ENCODE results near the gene TSPAN18. TPM values are rescaled to one million over a fixed set of nuclear protein-coding genes. Genes with fewer than 3 reads are reported as not detected.

Gene TSPAN18
- total RNA-seq, 2 experiments from 2014 or later, result 7.5 to 8.7 TPM

DNA sequence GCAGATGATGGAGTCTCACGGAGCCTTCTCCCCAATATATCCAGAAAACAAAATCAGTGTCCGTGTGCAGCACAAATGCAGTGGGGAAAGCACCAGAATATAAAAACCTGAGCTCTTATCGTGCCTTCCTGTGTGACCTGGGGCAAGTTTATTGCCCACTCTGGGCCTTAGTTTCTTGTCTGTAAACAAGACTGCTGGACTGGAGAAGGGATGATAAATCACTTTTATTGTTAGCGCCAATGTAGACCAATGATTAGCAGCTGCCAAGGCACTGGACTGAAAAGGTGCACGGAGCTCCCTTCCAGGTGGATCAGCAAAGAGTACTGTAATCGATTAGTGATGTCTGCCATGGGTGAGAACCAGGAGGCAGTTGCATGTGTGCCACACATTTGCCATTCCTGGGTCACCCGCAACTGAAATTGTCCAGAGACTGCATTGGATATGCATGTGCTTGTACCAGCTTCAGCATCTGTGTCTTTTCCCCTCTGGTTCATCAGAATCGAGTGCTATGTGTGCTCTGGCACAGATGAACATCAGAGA lies 89.2 kb downstream of the TSPAN18 start:
- CTCF ChIA-PET, result no interaction called here
- Mint-ChIP-seq H3K27me3 (ENCODE audit: low read depth) (no peaks in the 10 kb centered on the region), H3K4me3 (no peak overlapping the region), H3K27ac (no peak overlapping the region), H3K4me1 (ENCODE audit: low read depth) (no peaks in the 10 kb centered on the region), H3K9me3 (ENCODE audit: insufficient read depth) (no peaks in the 10 kb centered on the region), H3K36me3 (ENCODE audit: low read depth) (no peaks in the 10 kb centered on the region)
- DNase-seq, result no peak
- POLR2A ChIA-PET, result no interaction called here
- no peak for ATAC-seq

DNA sequence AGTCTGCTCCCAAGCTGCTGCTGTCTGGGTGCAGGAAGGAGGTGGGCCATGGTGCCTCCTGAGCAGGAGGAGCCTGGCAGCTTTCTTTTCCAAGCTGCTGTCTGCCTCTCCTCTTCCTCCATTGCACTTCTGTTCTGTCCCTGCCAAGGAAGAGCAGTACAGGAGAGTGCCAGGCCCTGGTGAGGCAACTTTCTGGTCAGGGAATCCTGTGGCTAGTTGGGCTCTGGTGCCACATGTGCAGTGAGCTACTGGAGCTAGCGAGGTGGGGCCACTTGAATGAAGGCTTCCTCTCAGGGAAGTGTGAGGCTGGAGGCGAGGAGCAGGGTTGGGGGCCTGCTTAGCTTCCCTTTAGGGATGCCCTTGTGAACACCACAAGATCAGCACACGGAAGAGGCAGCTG lies 90.0 kb downstream of the TSPAN18 start:
- Mint-ChIP-seq H3K27me3 (ENCODE audit: low read depth) (no peaks in the 10 kb centered on the region), H3K9me3 (ENCODE audit: insufficient read depth) (no peaks in the 10 kb centered on the region), H3K36me3 (ENCODE audit: low read depth) (no peaks in the 10 kb centered on the region), H3K4me3 (no peak overlapping the region), H3K27ac (no peak overlapping the region), H3K4me1 (ENCODE audit: low read depth) (no peaks in the 10 kb centered on the region)
- ATAC-seq (no peak), DNase-seq (no peak)
- ChIA-PET CTCF (no interaction called here), POLR2A (no interaction called here)

DNA sequence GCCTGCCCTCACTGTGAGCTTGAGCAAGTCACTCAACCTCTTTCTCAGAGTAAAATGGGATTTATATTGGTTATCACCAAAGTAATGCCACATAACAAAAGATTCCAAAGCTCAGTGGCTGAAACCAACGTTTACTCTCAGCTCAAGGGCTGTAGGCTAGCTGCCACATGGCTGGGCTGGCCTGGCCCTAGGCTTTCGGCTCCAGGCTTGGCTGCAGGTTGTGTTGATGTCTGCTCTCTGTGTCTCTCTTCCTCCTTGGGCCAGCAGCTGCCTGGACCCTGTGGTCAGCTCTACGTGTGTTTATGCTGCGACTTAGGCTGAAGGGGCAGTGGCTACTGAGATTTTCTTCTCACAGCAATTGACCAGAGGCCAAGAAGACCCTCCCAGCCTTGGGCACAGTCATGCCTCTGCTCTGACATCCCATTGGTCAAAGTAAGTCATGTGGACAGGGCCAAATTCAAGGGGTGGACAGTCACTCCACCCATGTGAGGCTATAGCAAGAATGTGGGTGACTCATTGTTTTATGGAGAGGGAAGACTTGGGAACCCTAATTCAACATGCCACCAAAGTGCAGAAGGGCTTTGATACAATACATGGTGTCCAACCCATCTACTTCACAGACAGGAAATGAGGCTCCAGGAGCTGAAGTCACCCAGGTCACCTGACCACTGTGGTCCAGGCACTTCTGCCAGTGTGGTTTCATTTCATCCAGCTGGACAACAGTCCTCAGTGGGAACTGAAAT lies 90.6 kb downstream of the TSPAN18 start:
- H3K9me3 Mint-ChIP-seq (ENCODE audit: insufficient read depth), result no peaks in the 10 kb centered on the region
- DNase-seq (no peak), ATAC-seq (no peak)
- H3K4me3 Mint-ChIP-seq, result no peak overlapping the region
- H3K4me1 Mint-ChIP-seq (ENCODE audit: low read depth), result no peaks in the 10 kb centered on the region
- CTCF ChIA-PET, result no interaction called here
- POLR2A ChIA-PET, result no interaction called here
- H3K27ac Mint-ChIP-seq, result no peak overlapping the region
- no peaks in the 10 kb centered on the region for H3K36me3 Mint-ChIP-seq (ENCODE audit: low read depth)
- no peaks in the 10 kb centered on the region for H3K27me3 Mint-ChIP-seq (ENCODE audit: low read depth)

DNA sequence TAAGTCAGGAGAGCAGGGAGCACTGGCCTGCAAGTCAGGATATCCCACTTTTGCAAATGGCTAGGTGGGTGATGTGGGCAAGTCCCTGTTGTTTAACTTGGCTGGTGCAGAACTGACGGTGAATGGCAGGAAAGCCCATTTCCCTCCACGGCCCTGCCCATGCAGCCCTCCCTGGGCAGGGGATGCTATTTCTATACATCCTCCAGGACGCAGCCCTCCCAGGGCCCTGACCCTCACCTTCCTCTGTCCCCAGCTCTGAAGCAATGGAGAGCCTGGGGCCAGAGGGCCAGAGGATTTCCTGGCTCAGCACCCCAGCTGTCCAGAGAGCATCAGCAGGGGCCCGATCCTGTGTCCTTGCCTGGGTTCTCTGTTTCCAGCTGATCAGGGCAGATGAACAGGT lies 91.3 kb downstream of the TSPAN18 start:
- H3K27ac Mint-ChIP-seq, result no peak overlapping the region
- CTCF ChIA-PET, result no interaction called here

DNA sequence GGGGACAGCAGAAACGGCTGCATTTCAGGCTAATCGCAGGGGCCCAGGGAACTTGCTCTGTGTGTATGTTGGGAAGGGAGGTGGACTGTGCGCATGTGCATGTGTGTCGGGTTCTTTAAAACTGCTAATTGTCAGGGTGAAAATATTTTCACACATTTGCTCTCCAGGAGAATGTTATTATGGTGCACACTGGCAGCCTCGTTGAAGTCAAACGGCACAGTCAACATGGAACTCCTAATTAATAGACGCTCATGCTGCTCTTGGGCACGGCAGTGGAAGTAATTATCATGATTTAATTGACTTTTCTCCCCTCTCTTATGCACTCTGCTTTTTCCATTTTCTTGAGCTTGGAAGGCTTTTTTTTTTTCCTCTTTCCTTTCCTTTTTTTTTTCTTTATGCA lies 92.6 kb downstream of the TSPAN18 start:
- POLR2A ChIA-PET, result no interaction called here
- no peaks in the 10 kb centered on the region for H3K4me1 Mint-ChIP-seq (ENCODE audit: low read depth)
- no peaks in the 10 kb centered on the region for H3K27me3 Mint-ChIP-seq (ENCODE audit: low read depth)
- CTCF ChIA-PET, result no interaction called here
- no peak overlapping the region for H3K4me3 Mint-ChIP-seq
- H3K36me3 Mint-ChIP-seq (ENCODE audit: low read depth), result no peaks in the 10 kb centered on the region
- ATAC-seq (no peak), DNase-seq (no peak)
- no peaks in the 10 kb centered on the region for H3K9me3 Mint-ChIP-seq (ENCODE audit: insufficient read depth)
- no peak overlapping the region for H3K27ac Mint-ChIP-seq

More for the DNA sequence above, 91.3 kb downstream of the TSPAN18 start:
- Mint-ChIP-seq H3K4me1 (ENCODE audit: low read depth) (no peaks in the 10 kb centered on the region), H3K9me3 (ENCODE audit: insufficient read depth) (no peaks in the 10 kb centered on the region), H3K27me3 (ENCODE audit: low read depth) (no peaks in the 10 kb centered on the region), H3K36me3 (ENCODE audit: low read depth) (no peaks in the 10 kb centered on the region), H3K4me3 (no peak overlapping the region)
- POLR2A ChIA-PET, result no interaction called here
- ATAC-seq, result no peak
- DNase-seq, result no peak

DNA sequence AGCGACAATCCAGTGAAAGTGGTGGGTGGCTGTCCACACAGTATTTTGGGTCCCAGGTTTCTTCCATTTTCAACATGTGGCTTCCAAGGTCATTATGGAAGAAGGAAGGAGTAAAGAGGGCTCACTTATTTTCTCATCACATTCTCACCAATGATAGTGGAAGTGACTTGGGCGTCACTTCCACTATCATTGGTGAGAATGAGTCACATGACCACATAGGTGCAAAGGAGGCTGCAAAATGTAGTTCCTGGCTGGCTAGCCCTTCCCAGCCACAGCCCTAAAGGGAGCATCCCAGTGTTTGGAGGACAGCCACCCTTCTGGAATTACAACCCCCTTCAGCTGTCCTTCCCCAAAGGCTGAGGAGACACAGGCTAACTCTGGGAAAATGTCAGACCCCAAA lies 95.6 kb downstream of the TSPAN18 start:
- ChIA-PET CTCF (interaction anchor here (1.4 kb wide), 1 partner anchor 47 kb away, joined by 3 read pairs; no protein-coding TSS in a partner anchor), POLR2A (no interaction called here)
- H3K4me1 Mint-ChIP-seq (ENCODE audit: low read depth), result no peaks in the 10 kb centered on the region
- H3K36me3 Mint-ChIP-seq (ENCODE audit: low read depth), result no peaks in the 10 kb centered on the region
- no peak for DNase-seq
- no peak for ATAC-seq
- no peak overlapping the region for H3K27ac Mint-ChIP-seq
- no peaks in the 10 kb centered on the region for H3K27me3 Mint-ChIP-seq (ENCODE audit: low read depth)
- H3K4me3 Mint-ChIP-seq, result no peak overlapping the region
- H3K9me3 Mint-ChIP-seq (ENCODE audit: insufficient read depth), result no peaks in the 10 kb centered on the region

DNA sequence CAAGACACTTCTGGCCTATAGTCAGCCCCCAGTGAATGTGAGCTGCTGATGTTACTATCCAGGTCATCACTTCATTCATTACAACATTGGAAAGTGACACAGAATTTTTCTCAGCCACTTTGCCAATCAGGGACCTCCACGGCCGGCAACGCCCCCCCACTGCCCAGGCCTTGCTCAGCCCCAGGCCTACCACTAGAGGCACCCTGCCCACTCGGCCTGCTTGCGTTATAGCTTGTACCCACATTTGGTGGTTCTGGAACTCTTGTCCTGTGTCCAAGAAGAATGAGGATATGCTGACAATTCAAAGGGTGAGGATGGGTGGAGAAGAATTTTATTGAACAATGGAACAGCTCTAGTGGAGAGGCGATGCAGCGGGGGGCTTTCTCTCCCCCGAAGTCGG lies 96.2 kb downstream of the TSPAN18 start:
- Mint-ChIP-seq H3K36me3 (ENCODE audit: low read depth) (no peaks in the 10 kb centered on the region), H3K4me3 (no peak overlapping the region), H3K27ac (no peak overlapping the region), H3K27me3 (ENCODE audit: low read depth) (no peaks in the 10 kb centered on the region), H3K4me1 (ENCODE audit: low read depth) (no peaks in the 10 kb centered on the region), H3K9me3 (ENCODE audit: insufficient read depth) (no peaks in the 10 kb centered on the region)
- POLR2A ChIA-PET, result no interaction called here
- DNase-seq, result no peak
- ATAC-seq, result no peak
- CTCF ChIA-PET, result interaction anchor here (1.4 to 1.6 kb wide), 2 partner anchors 34 to 47 kb away, joined by 3 to 4 read pairs; no protein-coding TSS in a partner anchor

DNA sequence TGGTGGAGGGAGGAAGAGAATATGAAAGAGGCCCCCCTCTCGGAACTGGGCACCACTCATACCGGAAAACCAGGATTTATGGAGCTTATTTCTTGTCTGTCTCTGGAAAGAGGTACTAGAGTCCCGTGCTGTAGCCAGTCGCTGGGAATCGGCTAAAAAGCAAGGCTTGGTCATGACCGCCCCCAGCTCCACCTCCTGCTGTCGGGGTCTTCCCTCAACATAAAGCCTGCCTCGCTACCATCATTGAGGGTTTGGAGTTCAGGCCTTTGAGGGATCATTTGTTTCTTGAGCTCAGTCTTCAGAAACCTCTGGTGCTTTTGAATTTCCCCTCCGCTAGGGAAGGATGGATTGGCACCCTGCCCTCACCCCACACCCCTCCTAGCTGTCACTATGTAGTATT lies 97.1 kb downstream of the TSPAN18 start:
- ATAC-seq (no peak), DNase-seq (no peak)
- H3K27me3 Mint-ChIP-seq (ENCODE audit: low read depth), result no peaks in the 10 kb centered on the region
- ChIA-PET CTCF (interaction anchor here (1.0 to 1.6 kb wide), 3 partner anchors 34 to 77 kb away, joined by 3 to 4 read pairs (median 4); no protein-coding TSS in a partner anchor), POLR2A (no interaction called here)
- H3K27ac Mint-ChIP-seq, result no peak overlapping the region
- H3K36me3 Mint-ChIP-seq (ENCODE audit: low read depth), result no peaks in the 10 kb centered on the region
- no peak overlapping the region for H3K4me3 Mint-ChIP-seq
- no peaks in the 10 kb centered on the region for H3K9me3 Mint-ChIP-seq (ENCODE audit: insufficient read depth)
- no peaks in the 10 kb centered on the region for H3K4me1 Mint-ChIP-seq (ENCODE audit: low read depth)

DNA sequence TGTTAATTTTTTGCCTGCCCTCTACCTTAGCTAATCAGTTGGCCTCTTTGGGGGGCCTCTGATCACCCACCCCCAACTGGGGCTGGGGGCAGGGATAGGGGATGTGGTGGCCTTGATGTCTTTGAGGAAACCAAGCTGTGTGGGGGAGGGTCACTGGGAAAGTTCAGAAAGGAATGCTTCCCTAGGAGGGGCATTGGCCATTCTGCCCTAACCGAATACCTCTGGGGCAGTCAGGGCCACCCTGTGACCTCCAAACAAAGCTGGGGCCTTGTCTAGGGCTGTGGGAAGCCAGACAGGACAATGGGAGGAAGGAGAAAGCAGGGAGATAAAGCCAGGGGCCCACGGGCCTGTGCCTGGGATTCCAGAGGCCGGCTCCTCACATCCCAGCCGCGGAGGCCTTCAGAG lies 97.5 kb downstream of the TSPAN18 start:
- DNase-seq (no peak), ATAC-seq (no peak)
- Mint-ChIP-seq H3K4me1 (ENCODE audit: low read depth) (no peaks in the 10 kb centered on the region), H3K4me3 (no peak overlapping the region), H3K27ac (no peak overlapping the region), H3K27me3 (ENCODE audit: low read depth) (peaks cover 2% of the 10 kb centered on the region), H3K36me3 (ENCODE audit: low read depth) (no peaks in the 10 kb centered on the region), H3K9me3 (ENCODE audit: insufficient read depth) (no peaks in the 10 kb centered on the region)
- POLR2A ChIA-PET, result no interaction called here
- CTCF ChIA-PET, result interaction anchor here (1.0 to 1.6 kb wide), 2 partner anchors 35 to 77 kb away, joined by 4 read pairs; no protein-coding TSS in a partner anchor

DNA sequence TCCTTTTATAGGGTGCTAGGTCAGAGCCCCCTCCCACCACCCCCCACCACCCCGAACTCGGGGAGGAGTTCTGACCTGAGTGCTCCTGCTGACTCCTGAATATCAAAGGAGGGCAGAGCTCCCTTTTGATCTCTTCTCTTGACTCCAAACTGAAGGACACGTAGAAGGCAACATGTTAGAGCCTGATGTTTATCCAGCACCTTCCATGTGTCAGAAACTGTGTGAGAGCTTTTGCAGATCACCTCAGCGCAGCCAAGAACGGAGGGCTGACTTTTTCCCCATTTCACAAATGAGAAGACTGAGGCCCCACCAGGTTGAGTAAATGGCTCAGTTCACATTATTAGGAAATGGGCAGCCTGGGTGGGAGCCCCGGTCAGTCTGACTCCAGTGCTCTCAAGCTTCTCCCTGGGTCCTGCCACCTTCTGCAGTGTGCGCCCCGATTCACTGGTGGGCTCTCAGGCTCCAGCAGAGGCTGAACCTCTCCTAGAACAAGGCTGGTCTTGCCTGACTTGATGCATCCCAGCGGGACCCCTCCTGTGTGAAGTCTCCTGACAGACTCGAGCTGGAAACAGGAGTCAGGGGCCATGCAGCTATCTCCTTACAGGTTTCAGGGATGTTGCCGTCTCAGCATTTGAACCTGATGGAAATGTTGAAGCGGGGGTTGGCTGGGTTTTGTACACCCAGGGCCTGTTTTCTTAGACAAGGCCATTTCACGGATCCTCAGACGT lies 98.5 kb downstream of the TSPAN18 start:
- no peaks in the 10 kb centered on the region for H3K36me3 Mint-ChIP-seq (ENCODE audit: low read depth)
- H3K4me3 Mint-ChIP-seq, result no peak overlapping the region
- no peaks in the 10 kb centered on the region for H3K4me1 Mint-ChIP-seq (ENCODE audit: low read depth)
- no peak overlapping the region for H3K27ac Mint-ChIP-seq
- ChIA-PET CTCF (no interaction called here), POLR2A (no interaction called here)
- no peak for ATAC-seq
- no peak for DNase-seq
- H3K9me3 Mint-ChIP-seq (ENCODE audit: insufficient read depth), result no peaks in the 10 kb centered on the region
- H3K27me3 Mint-ChIP-seq (ENCODE audit: low read depth), result peaks cover 7% of the 10 kb centered on the region

DNA sequence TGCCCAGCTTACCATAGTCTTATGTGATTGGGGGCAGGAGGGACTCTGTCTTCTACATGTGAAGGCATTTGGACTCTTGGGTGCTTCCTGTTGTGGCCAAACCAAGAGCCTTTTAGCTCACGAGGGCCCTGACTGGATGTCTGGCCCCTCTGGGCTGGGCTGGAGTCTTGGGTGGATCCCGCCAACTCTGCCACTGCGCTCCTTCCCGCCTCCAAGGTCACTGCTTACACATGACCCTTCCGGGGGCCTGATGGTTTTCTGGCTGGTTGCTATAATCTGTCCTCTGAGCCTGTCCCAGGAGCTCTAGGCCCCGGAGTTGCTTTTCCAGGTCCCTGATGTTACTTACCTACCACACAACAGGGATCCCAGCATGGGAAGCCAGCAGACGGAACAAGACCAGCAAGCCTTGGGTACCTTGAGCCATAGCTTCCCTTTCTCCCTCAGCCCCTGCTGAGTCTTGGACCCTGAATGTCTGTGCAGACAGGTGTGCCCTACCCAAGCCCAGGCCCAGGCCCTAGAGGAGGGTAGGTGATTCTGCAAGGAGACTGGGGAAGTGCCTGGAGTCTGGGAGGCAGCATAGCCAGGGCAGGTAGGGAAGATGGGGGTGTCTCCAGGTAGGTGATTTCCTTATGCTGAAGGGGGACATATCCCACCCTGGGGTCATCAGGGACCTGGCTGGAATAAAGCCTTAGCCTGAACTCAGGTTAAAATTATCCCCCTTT lies 100.3 kb downstream of the TSPAN18 start:
- ATAC-seq, result no peak
- ChIA-PET CTCF (no interaction called here), POLR2A (no interaction called here)
- no peak overlapping the region for H3K4me3 Mint-ChIP-seq
- peaks cover 7% of the 10 kb centered on the region for H3K27me3 Mint-ChIP-seq (ENCODE audit: low read depth)
- H3K36me3 Mint-ChIP-seq (ENCODE audit: low read depth), result no peaks in the 10 kb centered on the region
- no peaks in the 10 kb centered on the region for H3K9me3 Mint-ChIP-seq (ENCODE audit: insufficient read depth)
- no peak for DNase-seq
- no peaks in the 10 kb centered on the region for H3K4me1 Mint-ChIP-seq (ENCODE audit: low read depth)
- no peak overlapping the region for H3K27ac Mint-ChIP-seq

DNA sequence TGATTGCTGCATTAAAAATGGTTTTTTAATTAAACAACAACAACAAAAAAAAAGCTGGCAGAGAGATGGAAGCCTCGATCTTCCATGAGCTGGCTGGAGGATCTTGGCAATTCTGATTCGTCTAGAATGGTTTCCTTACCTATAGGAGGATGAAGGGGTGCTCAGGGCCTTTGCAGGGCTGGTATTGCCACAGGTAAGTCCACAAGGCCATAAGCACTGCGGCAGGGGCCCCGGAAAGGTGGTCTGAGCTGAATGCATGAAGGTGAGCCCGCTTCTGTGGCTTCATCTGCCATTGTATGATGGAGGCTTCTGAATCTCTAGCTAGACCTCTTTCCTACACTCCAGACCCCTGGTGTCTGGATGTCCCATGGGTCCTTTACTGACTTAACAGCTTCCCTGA lies 101.5 kb downstream of the TSPAN18 start:
- Mint-ChIP-seq H3K9me3 (ENCODE audit: insufficient read depth) (no peaks in the 10 kb centered on the region), H3K4me1 (ENCODE audit: low read depth) (no peaks in the 10 kb centered on the region), H3K4me3 (no peak overlapping the region), H3K27ac (no peak overlapping the region), H3K27me3 (ENCODE audit: low read depth) (peaks cover 9% of the 10 kb centered on the region), H3K36me3 (ENCODE audit: low read depth) (no peaks in the 10 kb centered on the region)
- ChIA-PET CTCF (interaction anchor here (0.6 kb wide), 1 partner anchor 78 kb away, joined by 3 read pairs; no protein-coding TSS in a partner anchor), POLR2A (no interaction called here)
- DNase-seq (no peak), ATAC-seq (no peak)

All from activated CD8-positive, alpha-beta T cell treated with anti-CD3 and anti-CD28 coated beads, Interleukin-2, amount 10 ng/mL, durations not matched to agents 7 days and 5 days (primary cell).